Muscle layer of duodenum (tissue), 2 donors: ENCODE measurements around the gene PNLIPRP3.
"Not testable (repeated sequence)": the region's sequence is repeated elsewhere in the genome, so short reads cannot be mapped to it uniquely, and the experiment has no call there.

Source experiments
- H3K27ac ChIP-seq: one replicate; pipeline ENCODE4 v1.7.0; 2013; ENCODE audit warnings: mild to moderate bottlenecking, low read length
- H3K27me3 ChIP-seq: one replicate; pipeline ENCODE4 v1.7.0; 2013; ENCODE audit warnings: low read depth, mild to moderate bottlenecking, control low read depth, low read length
- H3K36me3 ChIP-seq, 2 donors: one replicate each; pipeline ENCODE4 v1.7.0; 2013; ENCODE audit warnings: low read length in 2 of 2, control low read depth in 1 of 2, mild to moderate bottlenecking in 1 of 2; ENCODE audit not compliant: insufficient read depth in 2 of 2, control insufficient read depth in 1 of 2
- H3K4me1 ChIP-seq, 2 donors: one replicate each; pipeline ENCODE4 v1.7.0; 2013; ENCODE audit warnings: low read length in 2 of 2, mild to moderate bottlenecking in 2 of 2, control low read depth in 1 of 2, moderate library complexity in 1 of 2; ENCODE audit not compliant: insufficient read depth in 2 of 2, control insufficient read depth in 1 of 2
- H3K4me3 ChIP-seq, 2 donors: one replicate each; pipeline ENCODE4 v1.7.0; 2013; ENCODE audit warnings: low read length in 2 of 2, low read depth in 1 of 2, mild to moderate bottlenecking in 1 of 2
- H3K9me3 ChIP-seq, 2 donors: one replicate each; pipeline ENCODE4 v1.7.0; 2013; ENCODE audit warnings: low read length in 2 of 2, control low read depth in 1 of 2, mild to moderate bottlenecking in 1 of 2; ENCODE audit not compliant: control insufficient read depth in 1 of 2
- donor health status: healthy.

The PNLIPRP3 gene

DNA sequence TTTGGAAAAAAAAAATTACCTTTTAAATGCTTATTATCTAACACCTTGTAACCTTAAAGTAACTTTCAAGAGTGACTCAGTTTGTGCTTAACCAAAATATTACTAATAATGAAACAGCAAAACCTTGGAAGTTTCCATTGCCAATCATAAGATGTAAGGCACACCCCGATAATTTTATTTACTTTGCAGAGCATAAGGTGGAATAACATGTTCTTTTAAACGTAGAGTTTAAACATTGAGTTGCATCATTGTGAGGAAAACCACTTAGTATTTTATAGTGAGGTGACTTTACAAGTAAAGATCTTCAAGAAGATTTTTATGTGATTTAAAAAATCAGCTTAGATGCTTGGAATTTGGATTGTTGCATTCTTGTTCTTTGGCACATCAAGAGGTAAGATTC is at the start of gene PNLIPRP3:
PNLIPRP3 (plus strand) TSS at position 177 of the 400 bp plus-strand sequence; CDS start at position 343, 166 bp downstream.
- no peaks in the 10 kb centered on the region for H3K36me3 ChIP-seq
- H3K27ac ChIP-seq = no peak within 1 kb of the TSS
- H3K4me3 ChIP-seq = no peak within 1 kb of the TSS
- no peaks in the 10 kb centered on the region for H3K27me3 ChIP-seq
- H3K4me1 ChIP-seq = no peaks in the 10 kb centered on the region
- H3K9me3 ChIP-seq = no peaks in the 10 kb centered on the region

DNA sequence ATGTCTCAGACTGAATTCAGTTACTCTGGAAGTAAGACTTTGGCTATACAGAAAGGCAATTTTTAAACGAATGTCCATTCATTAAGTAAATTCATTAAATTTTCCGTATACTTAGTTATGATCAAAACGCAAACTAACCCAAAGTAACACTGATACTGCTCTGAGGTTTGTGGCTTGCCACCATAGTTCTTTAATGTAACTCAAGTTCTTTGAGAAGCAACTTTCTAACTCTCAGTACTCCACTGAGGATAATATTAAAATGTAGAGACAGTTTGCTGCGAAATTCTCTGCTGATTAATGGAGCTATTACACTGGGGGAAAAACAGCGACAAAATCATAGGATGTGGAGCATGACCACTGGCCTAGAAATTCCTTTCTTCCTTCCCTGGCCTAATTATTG is 45.4 kb upstream of the PNLIPRP3 start:
- no peaks in the 10 kb centered on the region for H3K4me1 ChIP-seq

DNA sequence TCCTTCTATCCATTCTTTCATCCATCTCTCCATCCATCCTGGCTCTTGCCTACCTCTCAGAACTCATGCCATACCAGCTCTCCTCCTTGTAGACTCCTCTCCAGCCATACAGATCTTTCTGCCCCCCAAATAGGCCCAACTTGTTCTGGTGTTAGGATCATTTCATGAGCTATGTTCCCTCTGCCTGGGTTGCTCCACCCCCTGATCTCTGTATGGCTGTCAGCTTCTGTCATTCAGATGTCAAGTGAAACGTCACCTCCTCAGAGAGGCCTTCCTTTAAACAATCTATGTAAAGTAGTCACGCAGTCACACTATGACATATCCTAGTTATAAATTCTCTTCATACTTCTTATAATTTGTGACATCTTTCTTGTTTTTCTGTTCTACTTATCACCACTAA is 42.3 kb upstream of the PNLIPRP3 start:
- H3K4me1 ChIP-seq = no peaks in the 10 kb centered on the region
- H3K36me3 ChIP-seq = no peaks in the 10 kb centered on the region
- H3K9me3 ChIP-seq = no peaks in the 10 kb centered on the region
- no peak overlapping the region for H3K27ac ChIP-seq
- H3K27me3 ChIP-seq = no peaks in the 10 kb centered on the region
- H3K4me3 ChIP-seq = no peak overlapping the region

More for the DNA sequence above, 45.4 kb upstream of the PNLIPRP3 start:
- H3K27me3 ChIP-seq = no peaks in the 10 kb centered on the region
- no peak overlapping the region for H3K4me3 ChIP-seq
- no peaks in the 10 kb centered on the region for H3K9me3 ChIP-seq
- H3K27ac ChIP-seq = no peak overlapping the region
- H3K36me3 ChIP-seq = no peaks in the 10 kb centered on the region

DNA sequence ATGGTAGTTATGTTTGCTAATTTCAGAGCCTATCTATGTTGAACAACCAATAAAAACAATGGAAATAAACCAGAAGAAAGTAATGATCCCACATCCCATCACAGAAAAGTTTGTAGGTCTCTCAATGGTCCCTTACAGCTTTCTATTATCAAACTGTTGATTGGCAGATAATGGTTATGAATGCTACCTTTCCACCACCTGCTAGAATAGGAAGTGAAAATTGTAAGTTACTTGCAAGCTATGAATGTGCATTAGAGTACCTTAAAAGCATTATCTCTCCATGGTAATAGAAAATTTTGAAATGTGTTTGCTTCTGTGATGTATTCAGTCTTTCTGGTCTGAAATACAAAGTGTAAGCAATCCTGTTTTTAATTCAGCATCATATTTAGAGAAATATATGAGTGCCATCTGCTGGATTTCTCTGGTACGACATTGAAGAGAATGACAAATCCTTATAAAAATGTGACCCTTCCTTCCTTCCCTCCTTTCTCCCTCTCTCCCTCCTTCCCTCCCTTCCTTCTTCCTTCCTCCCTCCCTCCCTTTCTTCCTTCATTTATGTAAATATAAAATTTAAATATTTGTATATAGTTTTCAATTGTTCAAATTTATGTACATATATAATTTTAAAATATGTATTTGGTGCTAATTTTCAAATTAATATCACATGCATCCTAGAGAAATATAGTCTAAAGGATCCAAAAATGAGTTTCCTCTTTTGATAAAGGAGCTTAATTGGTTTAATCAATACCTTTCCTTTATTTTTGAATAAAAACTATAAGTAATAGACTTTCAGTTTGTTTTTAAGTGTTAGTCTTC is 41.4 kb upstream of the PNLIPRP3 start:
- Histone ChIP-seq H3K9me3 (no peaks in the 10 kb centered on the region), H3K27me3 (no peaks in the 10 kb centered on the region), H3K4me3 (no peak overlapping the region), H3K4me1 (no peaks in the 10 kb centered on the region), H3K36me3 (no peaks in the 10 kb centered on the region), H3K27ac (no peak overlapping the region)

DNA sequence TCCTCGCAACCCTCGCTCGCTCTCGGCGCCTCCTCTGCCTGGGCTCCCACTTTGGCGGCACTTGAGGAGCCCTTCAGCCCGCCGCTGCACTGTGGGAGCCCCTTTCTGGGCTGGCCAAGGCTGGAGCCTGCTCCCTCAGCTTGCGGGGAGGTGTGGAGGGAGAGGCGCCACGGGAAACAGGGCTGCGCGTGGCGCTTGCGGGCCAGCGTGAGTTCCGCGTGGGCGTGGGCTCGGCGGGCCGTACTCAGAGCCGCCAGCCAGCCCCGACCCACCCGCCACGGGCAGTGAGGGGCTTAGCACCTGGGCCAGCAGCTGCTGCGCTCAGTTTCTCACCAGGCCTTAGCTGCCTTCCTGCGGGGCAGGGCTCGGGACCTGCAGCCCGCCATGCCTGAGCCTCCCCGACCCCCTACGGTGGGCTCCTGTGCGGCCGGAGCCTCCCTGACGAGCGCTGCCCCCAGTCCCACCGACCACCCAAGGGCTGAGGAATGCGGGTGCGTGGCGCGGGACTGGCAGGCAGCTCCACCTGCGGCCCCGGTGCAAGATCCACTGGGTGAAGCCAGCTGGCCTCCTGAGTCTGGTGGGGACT is 34.3 kb upstream of the PNLIPRP3 start:
- H3K4me1 ChIP-seq, H3K36me3 ChIP-seq, H3K27me3 ChIP-seq, H3K9me3 ChIP-seq, H3K27ac ChIP-seq, H3K4me3 ChIP-seq: not testable (repeated sequence)

DNA sequence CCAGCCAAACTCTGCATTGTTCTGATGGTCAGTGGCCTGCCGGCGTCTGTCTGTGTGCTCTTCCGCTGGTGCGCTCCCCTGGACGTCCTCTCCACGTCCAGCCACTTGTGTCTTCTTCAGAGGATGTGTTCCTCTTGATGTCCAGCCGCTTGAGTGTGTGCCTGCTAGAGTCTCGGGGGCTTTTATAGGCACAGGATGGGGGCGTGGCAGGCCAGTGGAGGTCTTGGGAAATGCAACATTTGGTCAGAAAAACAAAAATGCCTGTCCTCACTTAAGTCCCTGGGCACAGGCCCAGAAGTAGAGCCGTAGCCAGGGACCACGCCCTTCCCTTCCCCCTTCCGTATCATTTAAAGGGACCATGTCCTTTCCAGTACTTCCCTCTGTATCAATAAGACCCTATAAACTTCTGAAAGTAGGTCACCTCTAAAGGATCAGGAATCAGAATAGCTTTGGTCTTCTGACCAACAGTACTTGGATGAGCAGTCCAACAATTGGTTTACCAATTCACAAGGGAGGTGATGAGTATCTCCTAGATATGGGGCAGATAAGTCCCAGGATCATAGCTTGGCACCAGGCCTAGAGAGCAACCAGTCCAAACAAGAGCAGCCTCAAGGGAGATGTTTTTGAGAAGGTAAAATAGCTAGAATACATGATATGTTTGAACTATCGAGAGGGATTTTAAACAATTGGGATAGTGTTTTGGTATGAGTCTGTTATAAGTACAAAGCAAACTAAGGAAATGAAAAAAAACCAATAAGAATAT is 32.2 kb upstream of the PNLIPRP3 start:
- Histone ChIP-seq H3K36me3 (no peaks in the 10 kb centered on the region), H3K9me3 (no peaks in the 10 kb centered on the region), H3K4me3 (no peak overlapping the region), H3K27ac (no peak overlapping the region), H3K4me1 (no peaks in the 10 kb centered on the region), H3K27me3 (no peaks in the 10 kb centered on the region)

DNA sequence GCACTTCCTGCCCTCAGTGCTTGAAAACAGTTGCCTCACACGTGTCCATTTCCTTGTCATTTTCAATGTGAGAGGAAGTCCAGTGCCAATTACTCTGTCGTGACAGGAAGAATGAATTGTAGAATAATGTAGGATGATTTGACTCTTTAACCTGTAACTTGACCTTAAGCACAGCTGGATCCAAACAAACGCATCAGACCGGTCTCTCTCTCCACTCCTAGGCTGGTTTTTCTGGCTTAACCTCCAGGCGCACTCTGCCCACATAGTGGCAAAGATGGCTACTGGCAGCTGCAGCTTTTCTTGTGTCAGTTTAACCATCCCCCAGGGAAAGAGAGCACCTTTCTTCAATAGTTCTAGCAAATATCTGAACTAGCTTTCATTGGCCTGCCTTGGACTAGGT is 29.4 kb upstream of the PNLIPRP3 start:
- Histone ChIP-seq H3K27ac (no peak overlapping the region), H3K9me3 (no peaks in the 10 kb centered on the region), H3K4me3 (no peak overlapping the region), H3K4me1 (no peaks in the 10 kb centered on the region), H3K36me3 (no peaks in the 10 kb centered on the region), H3K27me3 (no peaks in the 10 kb centered on the region)

DNA sequence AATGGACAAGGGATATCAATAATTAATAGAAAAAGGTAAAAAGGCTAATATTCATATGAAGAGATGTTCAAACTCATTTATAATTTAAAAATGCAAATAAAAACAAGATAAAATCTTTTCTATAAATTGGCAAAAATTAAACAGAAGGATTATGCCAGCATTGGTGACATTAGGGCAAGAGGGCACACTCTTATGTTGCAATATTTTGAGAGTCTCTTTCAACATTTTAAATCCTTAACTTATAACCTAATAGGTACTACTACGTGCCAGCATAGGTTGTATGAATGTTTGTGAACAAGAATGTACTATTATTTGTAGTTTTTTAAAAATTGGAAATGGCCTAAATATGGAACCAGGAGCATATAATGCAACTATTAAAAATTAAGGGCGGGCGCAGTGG is 24.8 kb upstream of the PNLIPRP3 start:
- no peaks in the 10 kb centered on the region for H3K27me3 ChIP-seq
- H3K27ac ChIP-seq = no peak overlapping the region
- H3K36me3 ChIP-seq = no peaks in the 10 kb centered on the region
- no peaks in the 10 kb centered on the region for H3K9me3 ChIP-seq
- no peaks in the 10 kb centered on the region for H3K4me1 ChIP-seq
- H3K4me3 ChIP-seq = no peak overlapping the region

DNA sequence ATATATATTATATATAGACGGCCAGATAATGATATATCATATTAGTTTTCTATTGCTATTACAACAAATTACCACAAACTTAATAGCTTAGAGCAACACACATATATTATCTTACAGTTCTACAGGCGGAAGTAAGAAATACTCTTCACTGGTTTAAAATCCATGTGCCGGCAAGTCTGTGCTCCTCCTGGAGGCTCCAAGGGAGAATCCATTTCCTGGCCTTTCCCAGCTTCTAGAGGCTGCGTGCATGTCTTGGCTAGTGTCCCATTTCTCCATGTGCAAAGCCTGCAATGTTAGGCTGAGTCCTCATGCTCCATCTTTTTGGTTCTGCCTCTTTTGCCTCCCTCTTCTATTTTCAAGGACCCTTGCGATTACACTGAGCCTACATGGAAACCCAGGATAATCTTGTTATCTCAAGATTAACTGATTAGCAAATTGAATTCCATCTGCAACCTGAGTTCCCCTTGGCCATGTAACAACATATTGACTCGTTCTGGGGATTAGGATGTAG is 23.9 kb upstream of the PNLIPRP3 start:
- H3K27ac ChIP-seq = no peak overlapping the region
- no peaks in the 10 kb centered on the region for H3K9me3 ChIP-seq
- H3K36me3 ChIP-seq = no peaks in the 10 kb centered on the region
- no peak overlapping the region for H3K4me3 ChIP-seq
- H3K27me3 ChIP-seq = no peaks in the 10 kb centered on the region
- no peaks in the 10 kb centered on the region for H3K4me1 ChIP-seq

DNA sequence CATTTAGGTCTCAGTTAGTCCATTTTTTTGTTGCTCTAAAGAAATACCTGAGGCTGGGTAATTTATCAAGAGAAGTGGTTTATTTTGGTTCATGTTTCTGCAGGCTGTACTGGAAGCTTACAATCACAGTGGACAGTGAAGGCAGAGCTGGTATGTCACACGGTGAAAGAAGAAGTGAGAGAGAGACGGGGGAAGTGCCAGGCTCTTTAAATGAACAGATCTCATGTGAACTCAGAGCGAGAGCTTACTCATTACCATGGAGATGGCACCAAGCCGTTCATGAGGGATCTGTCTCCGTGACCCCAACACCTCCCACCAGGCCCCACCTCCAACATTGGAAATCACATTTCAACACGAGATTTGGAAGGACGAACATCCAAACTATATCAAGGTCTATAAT is 18.9 kb upstream of the PNLIPRP3 start:
- no peaks in the 10 kb centered on the region for H3K36me3 ChIP-seq
- H3K27ac ChIP-seq = no peak overlapping the region
- H3K27me3 ChIP-seq = no peaks in the 10 kb centered on the region
- no peaks in the 10 kb centered on the region for H3K9me3 ChIP-seq
- H3K4me3 ChIP-seq = no peak overlapping the region
- H3K4me1 ChIP-seq = no peaks in the 10 kb centered on the region

DNA sequence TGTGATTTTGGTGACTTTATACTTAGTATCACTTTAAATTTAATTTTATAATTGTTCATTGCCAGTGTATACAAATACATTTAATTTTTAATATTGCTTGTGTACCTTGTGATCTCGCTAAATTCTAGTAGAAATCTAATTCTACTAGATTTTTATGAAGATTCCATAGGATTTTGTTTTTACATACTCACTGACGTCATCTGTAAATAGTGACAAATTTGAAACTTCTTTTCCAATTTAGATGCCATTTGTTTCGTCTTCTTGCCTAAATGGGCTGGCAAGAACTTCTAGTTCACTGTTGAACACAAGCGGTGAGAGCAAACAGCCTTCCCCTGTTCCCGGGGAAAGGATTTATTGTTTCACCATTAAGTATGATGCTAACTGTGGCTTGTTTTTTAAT is 17.3 kb upstream of the PNLIPRP3 start:
- Histone ChIP-seq H3K9me3 (no peaks in the 10 kb centered on the region), H3K4me3 (no peak overlapping the region), H3K27me3 (no peaks in the 10 kb centered on the region), H3K4me1 (no peaks in the 10 kb centered on the region), H3K36me3 (no peaks in the 10 kb centered on the region), H3K27ac (no peak overlapping the region)
